WERI-Rb-1 (cell line): Measurements from ENCODE around the gene CYP19A1.
"Not testable (repeated sequence)": the region's sequence is repeated elsewhere in the genome, so short reads cannot be mapped to it uniquely, and the experiment has no call there.

Source experiments
- DNase-seq: peaks from one replicate; pipeline ENCODE4 v3.0.0-alpha.2; 2020
- H3K27ac ChIP-seq: fragments of 250-450 bp; sonication (Bioruptor Pico); 2 replicates; pipeline ENCODE4 v1.5.1; 2020; ENCODE audit warnings: mild to moderate bottlenecking, moderate library complexity
- H3K27me3 ChIP-seq: fragments of 250-450 bp; sonication (Bioruptor Pico); 2 replicates; pipeline ENCODE4 v1.5.1; 2021; ENCODE audit warnings: mild to moderate bottlenecking, low read depth, moderate library complexity; ENCODE audit not compliant: insufficient read depth, severe bottlenecking
- H3K36me3 ChIP-seq: fragments of 250-450 bp; sonication (Bioruptor Pico); 2 replicates; pipeline ENCODE4 v1.5.1; 2020; ENCODE audit warnings: mild to moderate bottlenecking, moderate library complexity
- H3K4me3 ChIP-seq: 2 replicates; pipeline ENCODE4 v1.5.1; 2011; ENCODE audit warnings: low read depth, mild to moderate bottlenecking, control low read depth, low read length
- H3K9me3 ChIP-seq: fragments of 250-450 bp; sonication (Bioruptor Pico); 2 replicates; pipeline ENCODE4 v1.5.1; 2021; ENCODE audit warnings: mild to moderate bottlenecking, moderate library complexity; ENCODE audit not compliant: severe bottlenecking
- TF ChIP-seq, protein P1 (sequence below): IDR thresholded peaks from 2 replicates; pipeline ENCODE4 v1.5.1; 2011; ENCODE audit warnings: low read depth, mild to moderate bottlenecking, control low read depth, inconsistent platforms, low read length

CYP19A1 gene

GRCh38 chr15:51262463-51262862 lies 75.9 kb downstream of the CYP19A1 start:
- Histone ChIP-seq H3K4me3 (no peak overlapping the region), H3K9me3 (peaks cover 3% of the 10 kb centered on the region), H3K36me3 (no peaks in the 10 kb centered on the region), H3K27ac (no peak overlapping the region), H3K27me3 (no peaks in the 10 kb centered on the region)
- no peak for DNase-seq
- TF ChIP-seq, protein P1, sequence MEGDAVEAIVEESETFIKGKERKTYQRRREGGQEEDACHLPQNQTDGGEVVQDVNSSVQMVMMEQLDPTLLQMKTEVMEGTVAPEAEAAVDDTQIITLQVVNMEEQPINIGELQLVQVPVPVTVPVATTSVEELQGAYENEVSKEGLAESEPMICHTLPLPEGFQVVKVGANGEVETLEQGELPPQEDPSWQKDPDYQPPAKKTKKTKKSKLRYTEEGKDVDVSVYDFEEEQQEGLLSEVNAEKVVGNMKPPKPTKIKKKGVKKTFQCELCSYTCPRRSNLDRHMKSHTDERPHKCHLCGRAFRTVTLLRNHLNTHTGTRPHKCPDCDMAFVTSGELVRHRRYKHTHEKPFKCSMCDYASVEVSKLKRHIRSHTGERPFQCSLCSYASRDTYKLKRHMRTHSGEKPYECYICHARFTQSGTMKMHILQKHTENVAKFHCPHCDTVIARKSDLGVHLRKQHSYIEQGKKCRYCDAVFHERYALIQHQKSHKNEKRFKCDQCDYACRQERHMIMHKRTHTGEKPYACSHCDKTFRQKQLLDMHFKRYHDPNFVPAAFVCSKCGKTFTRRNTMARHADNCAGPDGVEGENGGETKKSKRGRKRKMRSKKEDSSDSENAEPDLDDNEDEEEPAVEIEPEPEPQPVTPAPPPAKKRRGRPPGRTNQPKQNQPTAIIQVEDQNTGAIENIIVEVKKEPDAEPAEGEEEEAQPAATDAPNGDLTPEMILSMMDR = no peak

DNA sequence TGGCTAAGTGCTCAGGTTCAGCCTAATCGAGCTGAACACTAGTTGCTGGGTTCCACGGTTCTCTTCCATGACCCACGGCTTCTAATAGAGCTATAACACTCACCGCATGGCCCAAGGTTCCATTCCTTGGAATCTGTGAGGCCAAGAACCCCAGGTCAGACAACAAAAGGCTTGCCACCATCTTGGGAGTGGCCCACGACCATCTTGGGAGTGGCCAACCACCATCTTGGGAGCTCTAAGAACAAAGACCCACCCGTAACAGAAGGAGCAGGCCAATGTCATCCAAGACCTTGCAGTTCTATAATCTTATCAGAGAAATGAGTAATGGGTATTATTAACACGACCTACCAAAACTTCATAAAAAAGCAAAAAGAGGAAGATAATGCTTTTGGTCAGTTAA lies 77.3 kb downstream of the CYP19A1 start:
- H3K27ac ChIP-seq = not testable (repeated sequence)

GRCh38 chr15:51260202-51260601 lies 78.2 kb downstream of the CYP19A1 start:
- TF ChIP-seq, protein P1 = no peak

More for the DNA sequence above, 77.3 kb downstream of the CYP19A1 start:
- not testable (repeated sequence) for DNase-seq, H3K9me3 ChIP-seq, H3K4me3 ChIP-seq, H3K27me3 ChIP-seq, H3K36me3 ChIP-seq

DNA sequence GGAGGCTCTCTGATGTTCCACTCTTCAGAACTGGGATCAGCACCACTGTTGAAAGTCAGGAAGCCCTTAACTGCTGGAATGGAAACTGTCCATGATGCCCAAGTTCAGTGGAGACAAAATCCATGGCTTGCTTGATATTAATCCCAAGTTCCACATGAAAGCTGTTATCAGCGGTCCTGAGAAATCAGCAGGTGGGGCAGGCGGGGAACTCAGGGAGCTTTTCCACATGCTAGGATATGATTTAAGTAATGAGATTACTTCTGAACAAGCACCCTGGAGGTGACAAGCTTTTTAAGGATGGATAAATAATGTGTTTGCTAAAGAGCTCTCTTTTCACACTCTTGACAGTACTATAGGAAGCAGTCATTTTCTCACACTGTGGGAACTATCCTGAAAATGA lies 82.9 kb downstream of the CYP19A1 start:
- Histone ChIP-seq H3K9me3 (no peaks in the 10 kb centered on the region), H3K4me3 (no peak overlapping the region), H3K27ac (no peak overlapping the region), H3K36me3 (no peaks in the 10 kb centered on the region), H3K27me3 (no peaks in the 10 kb centered on the region)
- TF ChIP-seq, protein P1 = no peak
- peak; percentile 51 for DNase-seq

More at GRCh38 chr15:51260202-51260601, 78.2 kb downstream of the CYP19A1 start:
- no peak overlapping the region for H3K27ac ChIP-seq
- no peak for DNase-seq
- no peak overlapping the region for H3K4me3 ChIP-seq
- H3K27me3 ChIP-seq = no peaks in the 10 kb centered on the region
- H3K36me3 ChIP-seq = no peaks in the 10 kb centered on the region
- H3K9me3 ChIP-seq = peaks cover 3% of the 10 kb centered on the region

DNA sequence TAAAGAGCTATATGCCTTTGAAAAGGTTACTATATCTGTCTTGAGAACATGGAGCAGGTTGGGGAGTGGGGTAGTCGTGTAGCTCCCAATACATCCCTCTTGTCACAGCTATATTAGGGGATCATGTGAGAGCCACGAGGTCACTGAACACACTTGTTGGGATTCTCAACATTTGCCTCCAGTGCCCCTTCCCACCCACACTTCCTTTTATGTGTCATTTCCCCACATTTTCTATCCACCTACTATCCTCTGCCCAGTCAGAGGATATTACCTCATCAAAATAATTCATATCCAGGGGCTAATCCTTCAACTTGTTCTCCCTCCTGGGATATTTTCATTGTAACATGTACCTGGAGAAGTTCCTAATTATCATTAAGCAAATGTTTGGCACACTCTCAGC lies 85.0 kb downstream of the CYP19A1 start:
- Histone ChIP-seq H3K4me3 (no peak overlapping the region), H3K27ac (no peak overlapping the region), H3K36me3 (no peaks in the 10 kb centered on the region), H3K9me3 (no peaks in the 10 kb centered on the region), H3K27me3 (no peaks in the 10 kb centered on the region)
- TF ChIP-seq, protein P1 = no peak
- no peak for DNase-seq

GRCh38 chr15:51252671-51253070 lies 85.7 kb downstream of the CYP19A1 start:
- Histone ChIP-seq H3K9me3 (no peaks in the 10 kb centered on the region), H3K36me3 (no peaks in the 10 kb centered on the region), H3K4me3 (no peak overlapping the region), H3K27me3 (no peaks in the 10 kb centered on the region), H3K27ac (no peak overlapping the region)
- no peak for DNase-seq
- TF ChIP-seq, protein P1 = no peak
